Vagina (tissue), 2 donors: ENCODE measurements around the gene DRG2. TPM values are rescaled to one million over a fixed set of nuclear protein-coding genes. Genes with fewer than 3 reads are reported as not detected.

Source experiments
- DNase-seq, 2 donors: peaks; one replicate each; pipeline ENCODE4 v3.0.0-alpha.2; 2017; ENCODE audit errors: extremely low spot score in 2 of 2
- H3K27ac ChIP-seq: fragments of 200-600 bp; sonication (generic); one replicate; pipeline ENCODE4 v1.5.1; 2019
- H3K27me3 ChIP-seq: fragments of 200-600 bp; sonication (generic); one replicate; pipeline ENCODE4 v1.5.1; 2019
- H3K36me3 ChIP-seq, 2 donors: fragments of 200-600 bp; sonication (generic); one replicate each; pipeline ENCODE4 v1.5.1; 2017 to 2019
- H3K4me1 ChIP-seq: fragments of 200-600 bp; sonication (generic); one replicate; pipeline ENCODE4 v1.5.1; 2019
- H3K4me3 ChIP-seq, 2 donors: fragments of 200-600 bp; sonication (generic); 1 replicate in 1 of 2; 2 replicates in 1 of 2; pipeline ENCODE4 v1.5.1; 2016 to 2019
- H3K9me3 ChIP-seq: fragments of 200-600 bp; sonication (generic); one replicate; pipeline ENCODE4 v1.5.1; 2019
- CTCF ChIP-seq, 3 experiments: fragments of 450-650 bp in 2 of 3; fragments of 200-600 bp in 1 of 3; sonication (generic) in 1 of 3; IDR thresholded peaks; one replicate each; pipeline ENCODE4 v1.5.1; 2017 to 2019; ENCODE audit warnings: antibody characterized with exemption in 3 of 3, mild to moderate bottlenecking in 2 of 3, moderate library complexity in 2 of 3
- POLR2A ChIP-seq, 2 donors: fragments of 450-650 bp; IDR thresholded peaks; one replicate each; pipeline ENCODE4 v1.6.1; 2017; ENCODE audit warnings: antibody characterized with exemption in 2 of 2, mild to moderate bottlenecking in 2 of 2, moderate library complexity in 2 of 2
- POLR2AphosphoS5 ChIP-seq, 2 donors: sonication (generic); formaldehyde crosslinking; IDR thresholded peaks; one replicate each; pipeline ENCODE4 v1.9.0; 2017; ENCODE audit warnings: antibody characterized with exemption in 2 of 2, mild to moderate bottlenecking in 2 of 2, low read depth in 1 of 2; ENCODE audit not compliant: insufficient read depth in 1 of 2
- intact Hi-C: fragments of 100-400 bp; cut with DNase I; formaldehyde crosslinking; loops from one replicate; pipeline ENCODE4 v1.15.1; 2023
- total RNA-seq: library from RNA; depleted of rRNA; stranded (reverse); fragments of >200 nt; gene quantifications from one replicate; pipeline ENCODE4 v1.2.3, GENCODE V29; 2016

DRG2 gene
- total RNA-seq, 1 donor from 2014 or later: 40.8 TPM

- Histone ChIP-seq H3K27me3 (no peaks in the 10 kb centered on the region), H3K36me3 (peaks cover 0 to 56% of the 10 kb centered on the region in 2 donors), H3K27ac (no peak overlapping the region), H3K4me3 (no peak overlapping the region), H3K9me3 (no peaks in the 10 kb centered on the region), H3K4me1 (no peaks in the 10 kb centered on the region)
- TF ChIP-seq POLR2A (IDR thresholded peaks at IDR 0.05) (no peak), CTCF (IDR thresholded peaks at IDR 0.05) (no peak), POLR2AphosphoS5 (IDR thresholded peaks at IDR 0.05; ENCODE audit: insufficient read depth in 1 of 2, low read depth in 1 of 2) (no peak)
- no peak for DNase-seq
- intact Hi-C loops: no loop called here
Measured at GRCh38 chr17:18055597-18055996, 32.2 kb upstream of the DRG2 start.

GRCh38 chr17:18056214-18056613 lies 31.5 kb upstream of the DRG2 start:
- no peak for TF ChIP-seq POLR2AphosphoS5 (IDR thresholded peaks at IDR 0.05; ENCODE audit: insufficient read depth in 1 of 2, low read depth in 1 of 2)
- TF ChIP-seq POLR2A (IDR thresholded peaks at IDR 0.05): no peak
- no peak for TF ChIP-seq CTCF (IDR thresholded peaks at IDR 0.05)
- DNase-seq: no peak
- Histone ChIP-seq H3K27me3 (no peaks in the 10 kb centered on the region), H3K4me3 (no peak overlapping the region), H3K36me3 (peaks cover 0 to 60% of the 10 kb centered on the region in 2 donors), H3K9me3 (no peaks in the 10 kb centered on the region), H3K27ac (no peak overlapping the region), H3K4me1 (no peaks in the 10 kb centered on the region)
- intact Hi-C loops: no loop called here

- intact Hi-C loops: no loop called here
- no peaks in the 10 kb centered on the region for H3K9me3 ChIP-seq
- TF ChIP-seq POLR2AphosphoS5 (IDR thresholded peaks at IDR 0.05; ENCODE audit: insufficient read depth in 1 of 2, low read depth in 1 of 2) (no peak), POLR2A (IDR thresholded peaks at IDR 0.05) (no peak), CTCF (IDR thresholded peaks at IDR 0.05) (no peak)
- H3K36me3 ChIP-seq: peaks cover 0 to 87% of the 10 kb centered on the region in 2 donors
- no peak overlapping the region for H3K4me3 ChIP-seq
- H3K27me3 ChIP-seq: no peaks in the 10 kb centered on the region
- no peaks in the 10 kb centered on the region for H3K4me1 ChIP-seq
- DNase-seq: no peak
- no peak overlapping the region for H3K27ac ChIP-seq
Measured at GRCh38 chr17:18059283-18059682, 28.5 kb upstream of the DRG2 start.

GRCh38 chr17:18064053-18064452 lies 23.7 kb upstream of the DRG2 start:
- Histone ChIP-seq H3K4me1 (no peaks in the 10 kb centered on the region), H3K36me3 (peaks cover 0 to 57% of the 10 kb centered on the region in 2 donors), H3K27ac (no peak overlapping the region), H3K4me3 (no peak overlapping the region), H3K9me3 (no peaks in the 10 kb centered on the region), H3K27me3 (no peaks in the 10 kb centered on the region)
- intact Hi-C loops: no loop called here
- no peak for DNase-seq
- no peak for TF ChIP-seq POLR2A (IDR thresholded peaks at IDR 0.05)
- TF ChIP-seq POLR2AphosphoS5 (IDR thresholded peaks at IDR 0.05; ENCODE audit: insufficient read depth in 1 of 2, low read depth in 1 of 2): no peak
- TF ChIP-seq CTCF (IDR thresholded peaks at IDR 0.05): no peak

- no peak for TF ChIP-seq POLR2A (IDR thresholded peaks at IDR 0.05)
- no peak for TF ChIP-seq POLR2AphosphoS5 (IDR thresholded peaks at IDR 0.05; ENCODE audit: insufficient read depth in 1 of 2, low read depth in 1 of 2)
- no peak for TF ChIP-seq CTCF (IDR thresholded peaks at IDR 0.05)
- no peaks in the 10 kb centered on the region for H3K4me1 ChIP-seq
- no peak for DNase-seq
- intact Hi-C loops: no loop called here
- peaks cover 0 to 50% of the 10 kb centered on the region in 2 donors for H3K36me3 ChIP-seq
- no peaks in the 10 kb centered on the region for H3K9me3 ChIP-seq
- no peak overlapping the region for H3K4me3 ChIP-seq
- H3K27ac ChIP-seq: no peak overlapping the region
- no peaks in the 10 kb centered on the region for H3K27me3 ChIP-seq
Measured at GRCh38 chr17:18065546-18065945, 22.2 kb upstream of the DRG2 start.
